K562 (cell line): ENCODE measurements around the gene COX19. TPM values are rescaled to one million over a fixed set of nuclear protein-coding genes. Genes with fewer than 3 reads are reported as not detected.

Source experiments
- CBFA2T2 ChIP-seq: fragments of 450-650 bp; conservative IDR thresholded peaks from 2 replicates; pipeline ENCODE4 v1.6.1; 2017; ENCODE audit warnings: mild to moderate bottlenecking
- DACH1 ChIP-seq: fragments of 450-650 bp; IDR thresholded peaks from 2 replicates; pipeline ENCODE4 v1.6.1; 2018; ENCODE audit not compliant: partially characterized antibody
- HMGXB4 ChIP-seq: sonication (generic); formaldehyde crosslinking; IDR thresholded peaks from 2 replicates; pipeline ENCODE4 v1.8.1; 2023; ENCODE audit warnings: mild to moderate bottlenecking, missing genetic modification reagents
- IRF1 ChIP-seq: sonication (generic); formaldehyde crosslinking; IDR thresholded peaks from 2 replicates; pipeline ENCODE4 v1.8.0; 2022; ENCODE audit warnings: missing genetic modification reagents, mild to moderate bottlenecking, borderline replicate concordance
- JUN ChIP-seq, 2 experiments: sonication (generic) in 1 of 2; formaldehyde crosslinking in 1 of 2; IDR thresholded peaks; 2 replicates each; pipeline versions ENCODE4 v1.6.1 to v1.8.0; 2012 to 2022; ENCODE audit warnings: borderline replicate concordance in 2 of 2, mild to moderate bottlenecking in 2 of 2, improper control_type of control experiment in 1 of 2, low read depth in 1 of 2, low read length in 1 of 2, missing genetic modification reagents in 1 of 2
- KAT8 ChIP-seq: fragments of 450-650 bp; IDR thresholded peaks from 2 replicates; pipeline ENCODE4 v1.6.1; 2016; ENCODE audit warnings: low read depth, mild to moderate bottlenecking
- MCM3 ChIP-seq: fragments of 450-650 bp; IDR thresholded peaks from 2 replicates; pipeline ENCODE4 v1.6.1; 2016
- POLR2H ChIP-seq: IDR thresholded peaks from 2 replicates; pipeline ENCODE4 v1.6.1; 2016; ENCODE audit warnings: missing genetic modification characterization, low read depth, mild to moderate bottlenecking, control low read depth, missing compliant biosample characterization, moderate library complexity
- PTRF ChIP-seq: fragments of 450-650 bp; IDR thresholded peaks from 2 replicates; pipeline ENCODE4 v1.6.1; 2016; ENCODE audit warnings: mild to moderate bottlenecking, missing genetic modification characterization, missing compliant biosample characterization
- RBM25 ChIP-seq: fragments of 200-400 bp; formaldehyde crosslinking; IDR thresholded peaks from 2 replicates; pipeline ENCODE4 v1.6.1; 2018; ENCODE audit warnings: low read length, low read depth, moderate library complexity; ENCODE audit not compliant: severe bottlenecking
- SMARCA4 ChIP-seq: fragments of 450-650 bp; IDR thresholded peaks from 2 replicates; pipeline ENCODE4 v1.6.1; 2016
- TBP ChIP-seq: optimal IDR thresholded peaks from 2 replicates; pipeline ENCODE3; 2011; ENCODE audit warnings: low read depth, low read length, improper control_type of control experiment
- TCF3 ChIP-seq: sonication (generic); formaldehyde crosslinking; IDR thresholded peaks from 2 replicates; pipeline ENCODE4 v1.4.0; 2020; ENCODE audit warnings: mild to moderate bottlenecking, missing genetic modification reagents
- TEAD4 ChIP-seq, 2 experiments: sonication (generic) in 1 of 2; formaldehyde crosslinking in 1 of 2; IDR thresholded peaks; 2 replicates each; pipeline versions ENCODE4 v1.6.1 to v1.8.0; 2012 to 2022; ENCODE audit warnings: borderline replicate concordance in 1 of 2, inconsistent platforms in 1 of 2, low read length in 1 of 2, mild to moderate bottlenecking in 1 of 2, missing genetic modification reagents in 1 of 2
- ZBTB17 ChIP-seq: fragments of 450-650 bp; formaldehyde crosslinking; IDR thresholded peaks from 2 replicates; pipeline ENCODE4 v1.4.0; 2020; ENCODE audit warnings: mild to moderate bottlenecking
- ZBTB7A ChIP-seq: IDR thresholded peaks from 2 replicates; pipeline ENCODE4 v1.6.1; 2011; ENCODE audit warnings: low read depth, mild to moderate bottlenecking, low read length, moderate library complexity, borderline replicate concordance; ENCODE audit not compliant: control insufficient read depth
- ZBTB9 ChIP-seq: fragments of 450-650 bp; formaldehyde crosslinking; IDR thresholded peaks from 2 replicates; pipeline ENCODE4 v1.4.0; 2020; ENCODE audit warnings: mild to moderate bottlenecking, moderate library complexity
- ZNF395 ChIP-seq: fragments of 200-800 bp; sonication (Bioruptor generic); IDR thresholded peaks from 2 replicates; pipeline ENCODE4 v1.6.1; 2017; ENCODE audit warnings: missing genetic modification characterization, missing compliant biosample characterization
- ZNF586 ChIP-seq: fragments of 450-650 bp; formaldehyde crosslinking; conservative IDR thresholded peaks from 2 replicates; pipeline ENCODE4 v1.4.0; 2020; ENCODE audit warnings: mild to moderate bottlenecking, moderate library complexity
- polyA plus RNA-seq, 8 experiments: library from polyadenylated mRNA; depleted of rRNA in 4 of 8; stranded (reverse) in 5 of 8; unstranded in 3 of 8; fragments of >200 nt; fragmentation: Nextera tagmentation in 2 of 8; fragmentation: Illumina TruSeq in 1 of 8; extraction: Ambion mirVana in 2 of 8; extraction: Trizol in 1 of 8; gene quantifications; 2 replicates each; pipeline versions ENCODE4 v1.2.1 to v1.2.3, GENCODE V29; 2011 to 2014; ENCODE audit warnings: inconsistent platforms in 1 of 8, missing spikeins in 1 of 8
- total RNA-seq, 7 experiments: library from RNA; depleted of rRNA in 6 of 7; stranded (reverse); fragments of >200 nt in 6 of 7; fragmentation: Illumina TruSeq in 2 of 7; extraction: Trizol in 2 of 7; gene quantifications; 2 replicates each; pipeline versions ENCODE4 v1.2.1 to v1.2.3, GENCODE V29; 2011 to 2021; ENCODE audit warnings: low replicate concordance in 1 of 7
- TF ChIP-seq, protein P1 (sequence below): IDR thresholded peaks from 2 replicates; pipeline ENCODE4 v1.6.1; 2012; ENCODE audit warnings: low read depth, low read length, improper control_type of control experiment, borderline replicate concordance

COX19 gene
- total and polyA plus RNA-seq, 9 of the 15 experiments (the other 6 are each of a cell fraction or from before 2014, with no cell fraction given), result 5.2 to 10.5 (median 7.9) TPM

DNA sequence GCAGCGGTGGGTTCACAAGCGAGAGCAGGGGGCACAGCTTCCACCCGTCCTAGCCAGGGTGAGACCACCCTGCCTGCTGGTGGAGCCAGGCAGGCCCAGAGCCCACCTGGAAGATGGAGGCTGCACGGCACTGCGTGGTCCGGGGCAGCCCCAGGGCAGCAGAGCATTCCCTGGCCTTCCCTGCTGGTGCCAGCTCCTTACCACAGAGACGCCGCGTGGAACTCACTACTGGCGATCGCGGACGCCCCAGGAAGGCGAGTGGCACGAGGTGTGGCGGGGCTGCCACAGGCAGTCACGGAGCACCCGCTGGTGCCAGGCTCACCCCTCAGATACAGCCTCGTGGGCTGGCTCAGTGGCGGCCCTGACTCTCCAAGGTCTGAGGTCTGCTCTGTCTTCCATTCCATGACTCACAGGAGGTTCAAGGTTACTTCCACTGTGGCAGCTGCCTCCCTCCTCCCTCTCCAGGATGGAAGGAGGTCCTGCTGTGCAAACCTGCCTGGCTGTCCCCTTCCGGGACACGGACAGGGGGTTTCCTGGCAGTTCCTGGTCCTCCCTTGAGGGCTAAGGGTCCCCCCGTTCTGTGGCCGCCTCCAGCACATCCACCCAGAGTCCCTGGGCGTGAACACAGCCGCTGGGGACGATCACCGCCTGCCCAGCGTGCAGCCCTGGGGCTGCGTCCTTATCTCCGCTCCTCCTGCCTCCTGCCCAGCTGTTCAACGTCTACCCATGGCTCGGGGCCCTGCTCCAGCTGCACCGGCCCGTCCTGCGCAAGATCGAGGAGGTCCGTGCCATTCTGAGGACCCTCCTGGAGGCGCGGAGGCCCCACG is 10.8 kb upstream of the COX19 start (continued):
- TF ChIP-seq HMGXB4 (CRISPR knock-in tag) (no peak), ZNF586 (no peak), SMARCA4 (no peak), ZBTB9 (CRISPR knock-in tag) (no peak), RBM25 (no peak), POLR2H (no peak), ZBTB7A (peak; percentile 30; the same call in 1 of the 2 replicates), TBP (no peak), PTRF (tag) (no peak), KAT8 (no peak), ZNF395 (CRISPR knock-in tag) (peak; percentile 85; the same call in 1 of the 2 replicates), MCM3 (no peak), TEAD4 (IDR thresholded peaks at IDR 0.05; ENCODE audit: low read length) (peak; percentile 11; the same call in 1 of the 2 replicates), TEAD4 (CRISPR knock-in tag; IDR thresholded peaks at IDR 0.05; ENCODE audit: borderline replicate concordance) (no peak), ZBTB17 (CRISPR knock-in tag) (no peak), JUN (IDR thresholded peaks at IDR 0.05; ENCODE audit: borderline replicate concordance, low read depth, low read length) (no peak), JUN (CRISPR knock-in tag; IDR thresholded peaks at IDR 0.05; ENCODE audit: borderline replicate concordance) (no peak), TCF3 (peak; percentile 64), CBFA2T2 (peak; percentile 82), DACH1 (peak; percentile 86), IRF1 (CRISPR knock-in tag) (no peak)
- TF ChIP-seq, protein P1, sequence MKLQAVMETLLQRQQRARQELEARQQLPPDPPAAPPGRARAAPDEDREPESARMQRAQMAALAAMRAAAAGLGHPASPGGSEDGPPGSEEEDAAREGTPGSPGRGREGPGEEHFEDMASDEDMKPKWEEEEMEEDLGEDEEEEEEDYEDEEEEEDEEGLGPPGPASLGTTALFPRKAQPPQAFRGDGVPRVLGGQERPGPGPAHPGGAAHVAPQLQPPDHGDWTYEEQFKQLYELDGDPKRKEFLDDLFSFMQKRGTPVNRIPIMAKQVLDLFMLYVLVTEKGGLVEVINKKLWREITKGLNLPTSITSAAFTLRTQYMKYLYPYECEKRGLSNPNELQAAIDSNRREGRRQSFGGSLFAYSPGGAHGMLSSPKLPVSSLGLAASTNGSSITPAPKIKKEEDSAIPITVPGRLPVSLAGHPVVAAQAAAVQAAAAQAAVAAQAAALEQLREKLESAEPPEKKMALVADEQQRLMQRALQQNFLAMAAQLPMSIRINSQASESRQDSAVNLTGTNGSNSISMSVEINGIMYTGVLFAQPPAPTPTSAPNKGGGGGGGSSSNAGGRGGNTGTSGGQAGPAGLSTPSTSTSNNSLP, result no peak
